H1 (cell line): ENCODE data around the gene NXPH2. TPM values are rescaled to one million over a fixed set of nuclear protein-coding genes. Genes with fewer than 3 reads are reported as not detected.

ENCODE experiments used
- CTCF ChIA-PET: fragments of 300-600 bp; sonication (Branson Sonifier 250); formaldehyde crosslinking; loops from one replicate; lab custom pipeline; 2021; ENCODE audit not compliant: partially characterized antibody; lab: Charles Lee
- POLR2A ChIA-PET: fragments of 300-600 bp; sonication (Branson Sonifier 250); formaldehyde crosslinking; loops from one replicate; lab custom pipeline; 2021; ENCODE audit warnings: inconsistent platforms; ENCODE audit not compliant: partially characterized antibody; lab: Charles Lee
- DNase-seq, 2 experiments: peaks; one replicate each; pipeline versions ENCODE4 v3.0.0 to v3.0.0-alpha.2; 2010 to 2022; ENCODE audit warnings: low spot score in 2 of 2, low read depth in 1 of 2, mixed read lengths in 1 of 2
- FAIRE-seq: peaks from 2 replicates; lab custom pipeline; 2011; peaks lifted over from hg19 to GRCh38; lab: Jason Lieb, UNC
- H2AFZ ChIP-seq: 2 replicates; pipeline ENCODE4 v1.8.1; 2012; ENCODE audit warnings: low read length, inconsistent platforms
- H2AK5ac ChIP-seq: 2 replicates; pipeline ENCODE4 v1.6.1; 2013; ENCODE audit warnings: low read depth, low read length
- H2BK120ac ChIP-seq: replicated peaks from 2 replicates; pipeline ENCODE3; 2013; ENCODE audit warnings: low read depth, low read length, inconsistent platforms
- H2BK12ac ChIP-seq: 2 replicates; pipeline ENCODE4 v1.6.1; 2013; ENCODE audit warnings: low read depth, low read length
- H2BK15ac ChIP-seq: 2 replicates; pipeline ENCODE4 v1.6.1; 2013; ENCODE audit warnings: low read length
- H2BK20ac ChIP-seq: 2 replicates; pipeline ENCODE4 v1.6.1; 2013; ENCODE audit warnings: low read length
- H2BK5ac ChIP-seq: 2 replicates; pipeline ENCODE4 v1.6.1; 2013; ENCODE audit warnings: low read depth, low read length
- H3K14ac ChIP-seq: 2 replicates; pipeline ENCODE4 v1.6.1; 2013; ENCODE audit warnings: inconsistent platforms; ENCODE audit not compliant: insufficient read length
- H3K18ac ChIP-seq: 2 replicates; pipeline ENCODE4 v1.6.1; 2013; ENCODE audit warnings: low read length; ENCODE audit errors: extremely low read depth
- H3K23ac ChIP-seq: 2 replicates; pipeline ENCODE4 v1.6.1; 2013; ENCODE audit warnings: inconsistent platforms; ENCODE audit not compliant: insufficient read length
- H3K23me2 ChIP-seq: 2 replicates; pipeline ENCODE4 v1.6.1; 2013; ENCODE audit warnings: low read depth, low read length
- H3K27ac ChIP-seq: 2 replicates; pipeline ENCODE4 v1.6.1; 2011; ENCODE audit warnings: low read depth, low read length, inconsistent platforms
- H3K27me3 ChIP-seq, 4 experiments: replicated peaks in 1 of 4; 1 replicate in 1 of 4; 2 replicates in 3 of 4; pipeline versions ENCODE4 v1.6.1 to v1.8.1; 2011 to 2013; ENCODE audit warnings: low read length in 3 of 4, mild to moderate bottlenecking in 3 of 4, inconsistent platforms in 2 of 4, mixed read lengths in 2 of 4, moderate library complexity in 1 of 4; ENCODE audit not compliant: control insufficient read depth in 3 of 4, insufficient read depth in 3 of 4; ENCODE audit errors: extremely low read depth in 1 of 4
- H3K36me3 ChIP-seq, 4 experiments: 2 replicates each; pipeline versions ENCODE4 v1.6.1 to v1.8.1; 2011 to 2013; ENCODE audit warnings: mild to moderate bottlenecking in 4 of 4, low read length in 3 of 4, moderate library complexity in 2 of 4, control low read depth in 1 of 4, inconsistent platforms in 1 of 4; ENCODE audit not compliant: insufficient read depth in 4 of 4, control insufficient read depth in 2 of 4
- H3K4ac ChIP-seq: replicated peaks from 2 replicates; pipeline ENCODE3; 2013; ENCODE audit warnings: low read length, low read depth, mixed read lengths, inconsistent platforms; ENCODE audit not compliant: insufficient read length
- H3K4me1 ChIP-seq, 4 experiments: replicated peaks in 1 of 4; 1 replicate in 1 of 4; 2 replicates in 3 of 4; pipeline versions ENCODE4 v1.6.1 to v1.8.1; 2011 to 2013; ENCODE audit warnings: low read length in 3 of 4, inconsistent platforms in 2 of 4, mixed read lengths in 1 of 4; ENCODE audit not compliant: insufficient read depth in 4 of 4, control insufficient read depth in 3 of 4
- H3K4me2 ChIP-seq, 2 experiments: 2 replicates each; pipeline versions ENCODE4 v1.6.1 to v1.8.1; 2011 to 2013; ENCODE audit warnings: low read depth in 2 of 2, low read length in 2 of 2, control low read depth in 1 of 2, inconsistent platforms in 1 of 2, mild to moderate bottlenecking in 1 of 2; ENCODE audit not compliant: insufficient read depth in 1 of 2
- H3K4me3 ChIP-seq, 4 experiments: fragments of 200-600, 300-600 bp in 1 of 4; sonication (generic), shearing (Covaris generic), sonication (Bioruptor Twin) in 1 of 4; 2 replicates each; pipeline versions ENCODE4 v1.5.1 to v1.8.1; 2011 to 2016; ENCODE audit warnings: low read length in 4 of 4, low read depth in 3 of 4, control low read depth in 2 of 4, inconsistent platforms in 2 of 4, mild to moderate bottlenecking in 2 of 4, mixed read lengths in 1 of 4, moderate library complexity in 1 of 4; ENCODE audit not compliant: insufficient read depth in 2 of 4; ENCODE audit errors: extremely low read depth in 1 of 4
- H3K56ac ChIP-seq: replicated peaks from 2 replicates; pipeline ENCODE3; 2013; ENCODE audit warnings: low read depth, mild to moderate bottlenecking, mixed read lengths, low read length, inconsistent platforms; ENCODE audit not compliant: insufficient read length
- H3K79me1 ChIP-seq: 2 replicates; pipeline ENCODE4 v1.6.1; 2013; ENCODE audit warnings: low read depth, low read length, control low read depth
- H3K79me2 ChIP-seq, 2 experiments: 2 replicates each; pipeline versions ENCODE4 v1.6.1 to v1.8.1; 2012 to 2013; ENCODE audit warnings: low read length in 2 of 2, mild to moderate bottlenecking in 2 of 2, inconsistent platforms in 1 of 2; ENCODE audit not compliant: insufficient read depth in 2 of 2, control insufficient read depth in 1 of 2
- H3K9ac ChIP-seq, 4 experiments: replicated peaks in 1 of 4; 1 replicate in 1 of 4; 2 replicates in 3 of 4; pipeline versions ENCODE4 v1.6.1 to v1.8.1; 2011 to 2013; ENCODE audit warnings: low read depth in 3 of 4, low read length in 3 of 4, control low read depth in 2 of 4, mild to moderate bottlenecking in 2 of 4, moderate library complexity in 2 of 4, inconsistent platforms in 1 of 4; ENCODE audit errors: extremely low read depth in 1 of 4
- H3K9me3 ChIP-seq, 2 experiments: 2 replicates each; pipeline versions ENCODE4 v1.6.1 to v1.8.1; 2012 to 2013; ENCODE audit warnings: mild to moderate bottlenecking in 2 of 2, moderate library complexity in 2 of 2, control low read depth in 1 of 2, inconsistent platforms in 1 of 2, low read depth in 1 of 2, low read length in 1 of 2, mixed read lengths in 1 of 2; ENCODE audit not compliant: insufficient read depth in 2 of 2
- H4K20me1 ChIP-seq, 2 experiments: replicated peaks in 1 of 2; 2 replicates each; pipeline versions ENCODE3 to v1.8.1; 2011 to 2013; ENCODE audit warnings: inconsistent platforms in 2 of 2, low read length in 2 of 2, mild to moderate bottlenecking in 1 of 2; ENCODE audit not compliant: insufficient read depth in 2 of 2, control insufficient read depth in 1 of 2
- H4K5ac ChIP-seq: 2 replicates; pipeline ENCODE4 v1.6.1; 2013; ENCODE audit warnings: low read length, low read depth, mixed read lengths, inconsistent platforms; ENCODE audit not compliant: insufficient read length
- H4K8ac ChIP-seq: 2 replicates; pipeline ENCODE4 v1.8.0; 2013; ENCODE audit warnings: mild to moderate bottlenecking, moderate library complexity, low read length, inconsistent platforms; ENCODE audit not compliant: insufficient read depth; ENCODE audit errors: extremely low read depth
- H4K91ac ChIP-seq: replicated peaks from 2 replicates; pipeline ENCODE3; 2013; ENCODE audit warnings: low read length, mixed read lengths, inconsistent platforms; ENCODE audit not compliant: insufficient read length
- BCL11A ChIP-seq, 2 experiments: IDR thresholded peaks; one replicate each; pipeline ENCODE4 v1.6.1; 2011; ENCODE audit warnings: low read depth in 2 of 2, low read length in 2 of 2, mild to moderate bottlenecking in 2 of 2
- BRCA1 ChIP-seq: IDR thresholded peaks from 2 replicates; pipeline ENCODE4 v1.6.1; 2012; ENCODE audit warnings: low read depth, low read length, improper control_type of control experiment
- CHD2 ChIP-seq: IDR thresholded peaks from 2 replicates; pipeline ENCODE4 v1.6.1; 2012; ENCODE audit warnings: low read length, improper control_type of control experiment
- JUND ChIP-seq: IDR thresholded peaks from 2 replicates; pipeline ENCODE4 v1.6.1; 2011; ENCODE audit warnings: mild to moderate bottlenecking, improper control_type of control experiment, low read length
- KDM1A ChIP-seq: fragments of 200-600, 300-600 bp; sonication (generic); IDR thresholded peaks from 2 replicates; pipeline ENCODE4 v1.7.1; 2016; ENCODE audit warnings: mild to moderate bottlenecking, low read length, borderline replicate concordance
- MAFK ChIP-seq: IDR thresholded peaks from 2 replicates; pipeline ENCODE4 v1.6.1; 2012; ENCODE audit warnings: low read depth, mild to moderate bottlenecking, improper control_type of control experiment, low read length
- RXRA ChIP-seq: IDR thresholded peaks from 2 replicates; pipeline ENCODE4 v1.6.1; 2011; ENCODE audit warnings: low read depth, mild to moderate bottlenecking, low read length, moderate library complexity; ENCODE audit not compliant: insufficient read depth
- SIRT6 ChIP-seq: IDR thresholded peaks from one replicate; pipeline ENCODE4 v1.7.1; 2012; ENCODE audit warnings: low read length, inconsistent platforms
- SP1 ChIP-seq: IDR thresholded peaks from 2 replicates; pipeline ENCODE4 v1.6.1; 2011; ENCODE audit warnings: low read depth, low read length
- SRF ChIP-seq: IDR thresholded peaks from 2 replicates; pipeline ENCODE4 v1.6.1; 2011; ENCODE audit warnings: mild to moderate bottlenecking, low read depth, low read length, moderate library complexity
- TCF12 ChIP-seq: IDR thresholded peaks from 2 replicates; pipeline ENCODE4 v1.6.1; 2011; ENCODE audit warnings: low read depth, mild to moderate bottlenecking, low read length
- YY1 ChIP-seq: IDR thresholded peaks from 2 replicates; pipeline ENCODE4 v1.6.1; 2011; ENCODE audit warnings: low read depth, mild to moderate bottlenecking, low read length
- ZNF274 ChIP-seq: IDR thresholded peaks from 2 replicates; pipeline ENCODE4 v1.7.0; 2012; ENCODE audit warnings: low read length, borderline replicate concordance; ENCODE audit errors: extremely low read depth
- WGBS, 2 experiments: shearing (Covaris generic) in 1 of 2; methylation state at CpG; one replicate each; pipeline versions ENCODE4 v1.1.6 to v1.1.7; 2013 to 2015; ENCODE audit warnings: low lambda C conversion rate in 2 of 2, mixed read lengths in 2 of 2, inconsistent platforms in 1 of 2, low coverage in 1 of 2, missing lambda C conversion rate in 1 of 2; ENCODE audit not compliant: insufficient replicate concordance in 2 of 2, insufficient coverage in 1 of 2, insufficient read length in 1 of 2; ENCODE audit errors: extremely low coverage in 1 of 2, missing lambda C conversion rate in 1 of 2; 5-methylcytosine and 5-hydroxymethylcytosine counted together
- polyA plus RNA-seq, 7 experiments: library from polyadenylated mRNA; depleted of rRNA in 3 of 7; stranded (reverse) in 5 of 7; unstranded in 2 of 7; fragments of >200 nt in 5 of 7; fragments of 200-250 nt in 2 of 7; gene quantifications; 1 replicate in 5 of 7; 2 replicates in 1 of 7; 4 replicates in 1 of 7; pipeline versions ENCODE4 v1.2.1 to v1.2.3, GENCODE V29; 2011 to 2013; ENCODE audit warnings: missing spikeins in 2 of 7, mixed read lengths in 2 of 7
- total RNA-seq: library from RNA; stranded (reverse); fragmentation: NEBNext Ultra II Directional; extraction: Animal tissue kit (Norgen Biotek cat#: 25700); gene quantifications from 2 replicates; pipeline ENCODE4 v1.2.1, GENCODE V29; 2021

The NXPH2 gene
- total and polyA plus RNA-seq, 2 of the 8 experiments (the other 6 are each of a cell fraction or from before 2014, with no cell fraction given) = 1.9 to 6.9 TPM

GRCh38 chr2:138691667-138692066 lies 88.5 kb downstream of the NXPH2 start:
- H3K4me3 ChIP-seq = no peak overlapping the region
- TF ChIP-seq YY1 = no peak
- no peak for TF ChIP-seq KDM1A
- TF ChIP-seq SRF = no peak
- TF ChIP-seq CHD2 = no peak
- TF ChIP-seq ZNF274 = no peak
- TF ChIP-seq BRCA1 = no peak
- TF ChIP-seq RXRA = no peak
- TF ChIP-seq BCL11A (IDR thresholded peaks at IDR 0.05; ENCODE audit: low read depth in 2 of 2, low read length in 2 of 2) = no peak
- TF ChIP-seq SIRT6 = no peak
- TF ChIP-seq TCF12 = no peak
- TF ChIP-seq SP1 = no peak
- TF ChIP-seq MAFK = no peak
- TF ChIP-seq JUND = no peak

More at GRCh38 chr2:138691667-138692066, 88.5 kb downstream of the NXPH2 start:
- H3K4ac ChIP-seq = no peak overlapping the region
- no peak overlapping the region for H2AFZ ChIP-seq
- no peak overlapping the region for H3K9ac ChIP-seq
- H2BK20ac ChIP-seq = no peak overlapping the region
- no peak overlapping the region for H4K91ac ChIP-seq
- no peak overlapping the region for H2BK120ac ChIP-seq
- no peak overlapping the region for H3K18ac ChIP-seq
- no peaks in the 10 kb centered on the region for H3K9me3 ChIP-seq
- POLR2A ChIA-PET = no interaction called here
- H3K56ac ChIP-seq = no peak overlapping the region
- FAIRE-seq = no peak
- no peak overlapping the region for H3K4me2 ChIP-seq
- H3K27me3 ChIP-seq = no peaks in the 10 kb centered on the region
- H3K79me1 ChIP-seq = no peaks in the 10 kb centered on the region
- no peak for DNase-seq
- 70% methylated on average over 1 of the region's 1 CpG; no CpG with 5 or more reads in 1 of the 2 experiments for WGBS, 2 experiments
- H3K36me3 ChIP-seq = no peaks in the 10 kb centered on the region; a peak in 1 of 8 replicates
- no peak overlapping the region for H4K8ac ChIP-seq
- no peak overlapping the region for H3K27ac ChIP-seq
- no peak overlapping the region for H2AK5ac ChIP-seq
- no peaks in the 10 kb centered on the region for H3K79me2 ChIP-seq
- H4K20me1 ChIP-seq = no peaks in the 10 kb centered on the region
- no peak overlapping the region for H3K14ac ChIP-seq
- H2BK5ac ChIP-seq = no peak overlapping the region
- H2BK12ac ChIP-seq = no peak overlapping the region
- no peaks in the 10 kb centered on the region for H3K4me1 ChIP-seq
- no peak overlapping the region for H4K5ac ChIP-seq
- no peak overlapping the region for H2BK15ac ChIP-seq
- H3K23me2 ChIP-seq = no peaks in the 10 kb centered on the region; the same call in 1 of the 2 replicates
- H3K23ac ChIP-seq = no peak overlapping the region
- CTCF ChIA-PET = no interaction called here
